K562 (cell line): ENCODE measurements around the gene DCAF4L1. TPM values are rescaled to one million over a fixed set of nuclear protein-coding genes. Genes with fewer than 3 reads are reported as not detected.

Experiments
- ATF4 ChIP-seq: fragments of 450-650 bp; formaldehyde crosslinking; IDR thresholded peaks from 2 replicates; pipeline ENCODE4 v1.4.0; 2022; ENCODE audit warnings: mild to moderate bottlenecking, moderate library complexity
- CREM ChIP-seq: IDR thresholded peaks from 2 replicates; pipeline ENCODE4 v1.6.1; 2014; ENCODE audit warnings: antibody characterized with exemption, low read depth
- CTCFL ChIP-seq: IDR thresholded peaks from 2 replicates; pipeline ENCODE4 v1.6.1; 2011; ENCODE audit warnings: borderline replicate concordance, low read depth, mild to moderate bottlenecking, moderate library complexity, low read length; ENCODE audit not compliant: insufficient read depth, poor library complexity, severe bottlenecking
- CXXC5 ChIP-seq: fragments of 250-450 bp; sonication (Bioruptor Pico); IDR thresholded peaks from 2 replicates; pipeline ENCODE4 v1.8.0; 2022; ENCODE audit warnings: inconsistent platforms, mild to moderate bottlenecking, moderate library complexity
- PTRF ChIP-seq: fragments of 450-650 bp; IDR thresholded peaks from 2 replicates; pipeline ENCODE4 v1.6.1; 2016; ENCODE audit warnings: mild to moderate bottlenecking, missing genetic modification characterization, missing compliant biosample characterization
- RBM22 ChIP-seq: fragments of 200-400 bp; formaldehyde crosslinking; IDR thresholded peaks from 2 replicates; pipeline ENCODE4 v1.6.1; 2018; ENCODE audit warnings: low read length, low read depth; ENCODE audit not compliant: poor library complexity, severe bottlenecking
- REST ChIP-seq, 2 experiments: fragments of 450-650 bp; formaldehyde crosslinking in 1 of 2; IDR thresholded peaks; 2 replicates each; pipeline versions ENCODE4 v1.4.0 to v1.6.1; 2014 to 2020; ENCODE audit warnings: mild to moderate bottlenecking in 2 of 2, borderline replicate concordance in 1 of 2, low read depth in 1 of 2
- SETDB1 ChIP-seq: IDR thresholded peaks from one replicate; pipeline ENCODE4 v1.6.1; 2012; ENCODE audit warnings: low read length, control low read depth, inconsistent platforms
- SIN3A ChIP-seq, 2 experiments: fragments of 150-350 bp in 1 of 2; IDR thresholded peaks; 2 replicates each; pipeline ENCODE4 v1.6.1; 2011 to 2016; ENCODE audit warnings: borderline replicate concordance in 2 of 2, low read depth in 2 of 2, low read length in 2 of 2, mild to moderate bottlenecking in 2 of 2, moderate library complexity in 2 of 2; ENCODE audit not compliant: control insufficient read depth in 1 of 2
- TRIM25 ChIP-seq: fragments of 450-650 bp; IDR thresholded peaks from 2 replicates; pipeline ENCODE4 v1.7.0; 2016; ENCODE audit warnings: borderline replicate concordance
- ZNF124 ChIP-seq: sonication (generic); formaldehyde crosslinking; IDR thresholded peaks from 2 replicates; pipeline ENCODE4 v1.8.1; 2022; ENCODE audit warnings: missing genetic modification reagents
- ZNF175 ChIP-seq: fragments of 200-800 bp; sonication (Bioruptor generic); IDR thresholded peaks from 2 replicates; pipeline ENCODE4 v1.6.1; 2016; ENCODE audit warnings: low read depth, mild to moderate bottlenecking, missing genetic modification characterization, missing compliant biosample characterization
- ZNF23 ChIP-seq: fragments of 250-450 bp; sonication (Bioruptor Pico); IDR thresholded peaks from 2 replicates; pipeline ENCODE4 v1.4.0; 2020; ENCODE audit warnings: mild to moderate bottlenecking
- polyA plus RNA-seq, 8 experiments: library from polyadenylated mRNA; depleted of rRNA in 4 of 8; stranded (reverse) in 5 of 8; unstranded in 3 of 8; fragments of >200 nt; fragmentation: Nextera tagmentation in 2 of 8; fragmentation: Illumina TruSeq in 1 of 8; extraction: Ambion mirVana in 2 of 8; extraction: Trizol in 1 of 8; gene quantifications; 2 replicates each; pipeline versions ENCODE4 v1.2.1 to v1.2.3, GENCODE V29; 2011 to 2014; ENCODE audit warnings: inconsistent platforms in 1 of 8, missing spikeins in 1 of 8
- total RNA-seq, 7 experiments: library from RNA; depleted of rRNA in 6 of 7; stranded (reverse); fragments of >200 nt in 6 of 7; fragmentation: Illumina TruSeq in 2 of 7; extraction: Trizol in 2 of 7; gene quantifications; 2 replicates each; pipeline versions ENCODE4 v1.2.1 to v1.2.3, GENCODE V29; 2011 to 2021; ENCODE audit warnings: low replicate concordance in 1 of 7

The DCAF4L1 gene
- total and polyA plus RNA-seq, 9 of the 15 experiments (the other 6 are each of a cell fraction or from before 2014, with no cell fraction given), result 0.17 to 0.64 (median 0.36) TPM

- TF ChIP-seq CXXC5, result peak; percentile 79
- no peak for TF ChIP-seq PTRF (tag)
- TF ChIP-seq CREM, result peak; percentile 99
- no peak for TF ChIP-seq ZNF175 (CRISPR knock-in tag)
- no peak for TF ChIP-seq ZNF23 (CRISPR knock-in tag)
- TF ChIP-seq RBM22, result peak; percentile 74
- no peak for TF ChIP-seq ATF4 (CRISPR knock-in tag)
- no peak for TF ChIP-seq ZNF124 (CRISPR knock-in tag)
- TF ChIP-seq TRIM25, result no peak
- no peak for TF ChIP-seq SETDB1
- TF ChIP-seq REST (IDR thresholded peaks at IDR 0.05; ENCODE audit: borderline replicate concordance), result no peak
- no peak for TF ChIP-seq REST (CRISPR knock-in tag; IDR thresholded peaks at IDR 0.05; ENCODE audit: low read depth)
- TF ChIP-seq CTCFL, result peak; percentile 8
- 0 out of 4 replicates have a peak, but pooled peaks have one; percentile 58 to 64 for TF ChIP-seq SIN3A (IDR thresholded peaks at IDR 0.05; ENCODE audit: borderline replicate concordance in 2 of 2, control insufficient read depth in 1 of 2, low read depth in 2 of 2, low read length in 2 of 2)
Measured at GRCh38 chr4:41990365-41991111, 9.0 kb downstream of the DCAF4L1 start, which contains the start of gene SLC30A9 (continued).
